Measurements from ENCODE around the gene SCYGR5. TPM values are rescaled to one million over a fixed set of nuclear protein-coding genes. Genes with fewer than 3 reads are reported as not detected.

SCYGR5 gene
- total RNA-seq, 2 donors from 2014 or later: not detected

DNA sequence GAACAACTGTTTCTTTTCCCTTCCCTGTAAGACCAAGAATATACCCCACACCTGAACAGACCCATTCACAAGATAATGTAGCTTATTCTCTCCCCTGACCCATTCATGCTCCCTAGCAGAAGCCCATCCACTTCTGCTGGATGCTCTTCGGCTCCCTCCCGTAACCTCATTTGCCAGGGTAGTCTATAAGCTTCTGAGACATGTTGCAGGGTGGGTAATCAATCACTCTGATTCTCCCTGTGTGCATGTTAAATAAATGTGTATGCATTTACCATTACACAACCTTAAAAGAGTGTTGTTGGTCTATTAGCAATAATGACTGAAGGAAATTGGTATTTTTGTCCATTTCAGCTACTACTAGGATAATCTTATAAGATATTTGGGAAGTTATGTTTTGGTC lies 49.9 kb downstream of the SCYGR5 start:
- ATAC-seq (no peak), DNase-seq (ENCODE audit: low spot score in 2 of 2) (no peak)
- no peaks in the 10 kb centered on the region for H3K9me3 Mint-ChIP-seq
- H3K36me3 Mint-ChIP-seq: no peaks in the 10 kb centered on the region
- no peak overlapping the region for H3K27ac Mint-ChIP-seq

Other genes with a start within 250 kb of the SCYGR5 start
- gene AGFG1, start 194.6 kb upstream of the SCYGR5 start, total RNA-seq: 100 to 1,000 TPM in 1 of 2 donors, 10 to 100 TPM in 1; 63.3 to 219 TPM
- gene SCYGR2, start 67.9 kb upstream of the SCYGR5 start, total RNA-seq: not detected
- gene SCYGR3, start 52.0 kb upstream of the SCYGR5 start, total RNA-seq: not detected
- gene SCYGR4, start 49.3 kb upstream of the SCYGR5 start, total RNA-seq: not detected
- gene SLC19A3, start 51.2 kb downstream of the SCYGR5 start, total RNA-seq: not detected
- not detected for gene SCYGR6, start 58.0 kb downstream of the SCYGR5 start, total RNA-seq
- gene SCYGR7, start 61.5 kb downstream of the SCYGR5 start, total RNA-seq: not detected
- gene SCYGR8, start 79.1 kb downstream of the SCYGR5 start, total RNA-seq: not detected
- 1 to 10 TPM; 3.4 to 5.3 TPM for gene CCL20, start 147.0 kb downstream of the SCYGR5 start, total RNA-seq
- not detected for gene DAW1, start 204.8 kb downstream of the SCYGR5 start, total RNA-seq